GM19043 (cell line): ENCODE results near the gene NAA60.
"Not testable (repeated sequence)": the region's sequence is repeated elsewhere in the genome, so short reads cannot be mapped to it uniquely, and the experiment has no call there.

Experiments used
- ATAC-seq: cut with Tn5 transposase; IDR thresholded peaks from one replicate; pipeline ENCODE4 v1.9.1; 2021; ENCODE audit warnings: low read depth; ENCODE audit not compliant: unreplicated experiment

The NAA60 gene

GRCh38 chr16:3481696-3482658, 38.5 kb downstream of the NAA60 start:
- no peak for ATAC-seq

- no peak for ATAC-seq
These were observed 39.3 kb downstream of the NAA60 start for GRCh38 chr16:3482659-3483241.

GRCh38 chr16:3484318-3485096, 41.0 kb downstream of the NAA60 start:
- no peak for ATAC-seq

GRCh38 chr16:3485097-3485745, 41.7 kb downstream of the NAA60 start:
- ATAC-seq, result no peak

GRCh38 chr16:3485821-3486505, 42.5 kb downstream of the NAA60 start:
- ATAC-seq, result no peak

- ATAC-seq, result no peak
These were observed 43.2 kb downstream of the NAA60 start for GRCh38 chr16:3486506-3487215.

- no peak for ATAC-seq
These were observed 44.3 kb downstream of the NAA60 start for GRCh38 chr16:3487521-3488410.

- no peak for ATAC-seq
These were observed 45.3 kb downstream of the NAA60 start for GRCh38 chr16:3488801-3489200.

- ATAC-seq, result no peak
These were observed 47.6 kb downstream of the NAA60 start for GRCh38 chr16:3490911-3491629.

- ATAC-seq, result no peak
These were observed 48.9 kb downstream of the NAA60 start for GRCh38 chr16:3492356-3492755.

- no peak for ATAC-seq
These were observed 51.0 kb downstream of the NAA60 start for GRCh38 chr16:3494386-3494973.

- ATAC-seq, result no peak
These were observed 51.7 kb downstream of the NAA60 start, which contains the start of gene C16orf90 for GRCh38 chr16:3495176-3495575. TSS of gene C16orf90 (minus strand) at chr16:3495489. CDS start at chr16:3495421, 68 bp downstream.

GRCh38 chr16:3496386-3496785, 52.9 kb downstream of the NAA60 start:
- no peak for ATAC-seq

GRCh38 chr16:3497771-3498170, 54.3 kb downstream of the NAA60 start:
- ATAC-seq, result no peak

- no peak for ATAC-seq
These were observed 55.5 kb downstream of the NAA60 start for GRCh38 chr16:3498988-3499387.

- not testable (repeated sequence) for ATAC-seq
These were observed 57.9 kb downstream of the NAA60 start for GRCh38 chr16:3501412-3501761.

GRCh38 chr16:3501783-3502400, 58.4 kb downstream of the NAA60 start:
- ATAC-seq, result no peak
